Measurements from ENCODE around the gene NFIB. TPM values are rescaled to one million over a fixed set of nuclear protein-coding genes. Genes with fewer than 3 reads are reported as not detected.

The NFIB gene
- total RNA-seq, 2 donors from 2014 or later: 74.4 to 80.1 TPM

DNA sequence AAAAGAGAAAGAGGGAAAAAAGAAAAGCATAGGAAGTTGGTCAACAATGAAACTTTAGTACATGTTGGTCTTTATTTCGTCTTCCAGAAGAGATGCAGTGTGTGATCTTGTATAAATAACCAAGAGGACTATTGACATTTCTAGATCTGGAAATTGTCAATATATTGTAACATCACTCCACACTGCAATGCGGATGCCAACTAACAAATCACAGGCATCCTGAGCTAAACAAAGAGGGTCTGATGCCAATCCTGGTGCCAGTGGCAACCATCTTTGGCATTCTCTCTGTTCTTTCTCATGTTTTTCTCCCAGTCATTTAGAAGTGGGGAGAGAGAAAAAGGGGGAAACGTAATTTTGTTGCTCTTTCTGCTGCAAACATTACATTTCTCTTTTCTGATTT lies 9.7 kb downstream of the NFIB start:
- Histone ChIP-seq H3K27ac (peak overlapping the region in 1 of 2 donors; percentile 3), H3K36me3 (no peaks in the 10 kb centered on the region), H3K27me3 (no peaks in the 10 kb centered on the region), H3K4me3 (no peak overlapping the region), H3K4me1 (peaks cover 0 to 94% of the 10 kb centered on the region in 2 donors), H3K9me3 (no peaks in the 10 kb centered on the region)
- DNase-seq (ENCODE audit: low spot score): no peak
- TF ChIP-seq, protein P1, sequence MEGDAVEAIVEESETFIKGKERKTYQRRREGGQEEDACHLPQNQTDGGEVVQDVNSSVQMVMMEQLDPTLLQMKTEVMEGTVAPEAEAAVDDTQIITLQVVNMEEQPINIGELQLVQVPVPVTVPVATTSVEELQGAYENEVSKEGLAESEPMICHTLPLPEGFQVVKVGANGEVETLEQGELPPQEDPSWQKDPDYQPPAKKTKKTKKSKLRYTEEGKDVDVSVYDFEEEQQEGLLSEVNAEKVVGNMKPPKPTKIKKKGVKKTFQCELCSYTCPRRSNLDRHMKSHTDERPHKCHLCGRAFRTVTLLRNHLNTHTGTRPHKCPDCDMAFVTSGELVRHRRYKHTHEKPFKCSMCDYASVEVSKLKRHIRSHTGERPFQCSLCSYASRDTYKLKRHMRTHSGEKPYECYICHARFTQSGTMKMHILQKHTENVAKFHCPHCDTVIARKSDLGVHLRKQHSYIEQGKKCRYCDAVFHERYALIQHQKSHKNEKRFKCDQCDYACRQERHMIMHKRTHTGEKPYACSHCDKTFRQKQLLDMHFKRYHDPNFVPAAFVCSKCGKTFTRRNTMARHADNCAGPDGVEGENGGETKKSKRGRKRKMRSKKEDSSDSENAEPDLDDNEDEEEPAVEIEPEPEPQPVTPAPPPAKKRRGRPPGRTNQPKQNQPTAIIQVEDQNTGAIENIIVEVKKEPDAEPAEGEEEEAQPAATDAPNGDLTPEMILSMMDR (IDR thresholded peaks at IDR 0.05): no peak

DNA sequence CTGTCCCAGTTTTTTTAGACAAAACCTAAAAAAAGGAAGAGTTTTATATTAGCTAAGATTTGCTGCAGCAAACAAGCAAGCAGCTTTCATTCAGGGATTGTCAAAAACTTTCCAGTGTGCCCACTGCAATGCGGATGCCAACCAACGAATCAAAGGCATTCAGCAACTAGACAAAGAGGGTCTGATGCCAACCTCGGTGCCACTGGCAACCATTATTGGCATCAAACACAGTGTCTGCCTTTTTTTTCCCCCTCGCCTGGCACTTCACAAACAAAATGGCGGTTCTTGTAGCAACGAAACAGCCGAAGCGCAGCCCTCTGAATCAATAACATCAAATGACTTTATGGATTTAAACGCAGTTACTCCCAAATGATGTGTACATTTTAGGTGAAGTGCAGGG lies 10.4 kb downstream of the NFIB start:
- Histone ChIP-seq H3K4me1 (peaks cover 0 to 95% of the 10 kb centered on the region in 2 donors), H3K4me3 (no peak overlapping the region), H3K27ac (peak overlapping the region in 1 of 2 donors; percentile 65), H3K36me3 (no peaks in the 10 kb centered on the region), H3K9me3 (no peaks in the 10 kb centered on the region), H3K27me3 (no peaks in the 10 kb centered on the region)
- TF ChIP-seq, protein P1 (IDR thresholded peaks at IDR 0.05): no peak
- no peak for DNase-seq (ENCODE audit: low spot score)

DNA sequence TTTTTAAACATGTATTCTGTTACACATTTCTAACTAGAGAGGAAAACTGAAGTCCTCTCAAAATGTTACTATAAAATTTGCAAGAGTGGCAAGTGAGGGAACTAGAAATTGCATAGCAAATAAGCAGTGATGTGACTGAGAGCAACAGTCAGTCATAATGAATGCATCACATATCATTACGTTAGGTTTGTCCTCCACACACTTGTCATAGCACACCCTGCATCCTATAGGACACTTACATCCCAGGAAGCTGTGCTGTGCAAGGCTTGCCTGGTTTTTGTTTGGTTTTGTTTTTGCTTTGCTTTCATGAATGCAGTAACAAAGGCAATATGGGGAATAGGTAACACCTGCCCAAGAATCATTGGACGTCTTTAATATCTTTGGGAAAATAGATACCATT lies 10.8 kb downstream of the NFIB start:
- Histone ChIP-seq H3K4me1 (peaks cover 0 to 96% of the 10 kb centered on the region in 2 donors), H3K4me3 (no peak overlapping the region), H3K27me3 (no peaks in the 10 kb centered on the region), H3K9me3 (no peaks in the 10 kb centered on the region), H3K27ac (peak overlapping the region in 1 of 2 donors; percentile 65), H3K36me3 (no peaks in the 10 kb centered on the region)
- TF ChIP-seq, protein P1 (IDR thresholded peaks at IDR 0.05): no peak
- DNase-seq (ENCODE audit: low spot score): no peak

DNA sequence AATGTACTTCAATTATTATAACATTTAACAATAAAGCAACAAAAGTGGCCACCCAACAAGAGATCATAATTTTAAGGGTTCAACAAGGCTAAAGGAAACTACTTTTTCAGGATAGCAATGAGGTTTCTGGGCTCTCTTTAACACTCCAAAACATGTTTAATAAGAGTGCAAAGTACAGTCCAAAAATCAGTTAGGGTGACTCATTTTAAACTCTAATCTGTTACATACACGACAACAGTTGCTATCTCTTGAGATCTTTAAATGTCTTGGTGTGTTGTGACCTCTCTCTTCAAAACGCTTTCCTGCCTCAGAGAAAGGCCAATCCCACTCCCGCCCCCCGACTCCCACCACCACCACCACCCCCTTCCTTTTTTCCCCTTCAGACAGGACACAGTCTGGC lies 11.5 kb downstream of the NFIB start:
- no peak for DNase-seq (ENCODE audit: low spot score)
- peaks cover 0 to 96% of the 10 kb centered on the region in 2 donors for H3K4me1 ChIP-seq
- TF ChIP-seq, protein P1 (IDR thresholded peaks at IDR 0.05): no peak
- no peak overlapping the region for H3K4me3 ChIP-seq
- no peaks in the 10 kb centered on the region for H3K27me3 ChIP-seq
- no peaks in the 10 kb centered on the region for H3K9me3 ChIP-seq
- H3K36me3 ChIP-seq: no peaks in the 10 kb centered on the region
- peak overlapping the region; percentile 47 to 65 for H3K27ac ChIP-seq

DNA sequence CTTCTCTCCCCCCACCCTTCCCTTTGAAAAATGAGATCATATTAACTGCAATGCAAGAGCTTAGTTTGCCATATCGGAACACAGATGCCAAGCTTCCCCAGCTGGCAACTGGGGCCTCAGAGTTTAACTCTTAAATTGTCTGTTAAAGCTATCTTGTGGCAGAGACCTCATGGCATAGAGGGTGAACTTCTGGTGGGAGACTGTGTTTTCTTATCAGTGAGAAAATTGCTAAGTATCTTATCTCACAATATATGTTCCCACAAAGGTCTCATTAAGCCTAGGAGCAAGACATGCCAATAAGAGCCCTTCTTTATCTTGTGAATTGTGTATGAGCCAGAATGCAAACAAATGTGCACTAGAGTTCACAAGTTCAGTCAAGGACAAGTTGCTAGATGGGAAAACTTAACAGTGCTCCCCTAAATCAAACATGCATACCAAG lies 12.3 kb downstream of the NFIB start:
- no peaks in the 10 kb centered on the region for H3K36me3 ChIP-seq
- TF ChIP-seq, protein P1 (IDR thresholded peaks at IDR 0.05): no peak
- peaks cover 0 to 97% of the 10 kb centered on the region in 2 donors for H3K4me1 ChIP-seq
- no peaks in the 10 kb centered on the region for H3K9me3 ChIP-seq
- peak overlapping the region; percentile 17 to 65 for H3K27ac ChIP-seq
- H3K27me3 ChIP-seq: no peaks in the 10 kb centered on the region
- no peak for DNase-seq (ENCODE audit: low spot score)
- H3K4me3 ChIP-seq: no peak overlapping the region

DNA sequence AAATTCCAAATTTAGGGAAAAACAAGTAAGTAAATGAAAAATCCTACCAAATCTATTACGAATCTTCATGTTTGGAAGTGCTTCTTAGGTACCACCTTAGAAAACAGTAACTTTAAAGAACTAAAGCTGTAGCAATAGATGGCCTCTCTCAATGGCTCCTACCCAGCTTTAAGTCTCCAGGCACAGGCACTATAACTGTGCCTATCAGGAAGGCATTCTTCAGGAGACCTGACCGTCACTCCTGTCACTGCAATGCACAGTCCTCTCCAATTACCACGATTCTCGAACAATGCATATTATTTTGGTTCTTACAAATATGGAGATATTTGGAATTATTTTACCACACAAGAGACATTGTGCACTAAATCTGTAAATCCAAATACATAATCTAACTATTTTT lies 12.9 kb downstream of the NFIB start:
- H3K4me1 ChIP-seq: peaks cover 0 to 98% of the 10 kb centered on the region in 2 donors
- no peaks in the 10 kb centered on the region for H3K9me3 ChIP-seq
- peak overlapping the region; percentile 17 to 65 for H3K27ac ChIP-seq
- H3K27me3 ChIP-seq: no peaks in the 10 kb centered on the region
- TF ChIP-seq, protein P1 (IDR thresholded peaks at IDR 0.05): no peak
- H3K36me3 ChIP-seq: no peaks in the 10 kb centered on the region
- H3K4me3 ChIP-seq: no peak overlapping the region
- no peak for DNase-seq (ENCODE audit: low spot score)
